ENCODE measurements around the gene ANKLE1. TPM values are rescaled to one million over a fixed set of nuclear protein-coding genes. Genes with fewer than 3 reads are reported as not detected.
A peak's percentile ranks its signal among the peaks of the same experiment; 100 is the strongest.

Gene ANKLE1
- total RNA-seq, 1 experiment from 2014 or later, result 16.5 TPM

DNA sequence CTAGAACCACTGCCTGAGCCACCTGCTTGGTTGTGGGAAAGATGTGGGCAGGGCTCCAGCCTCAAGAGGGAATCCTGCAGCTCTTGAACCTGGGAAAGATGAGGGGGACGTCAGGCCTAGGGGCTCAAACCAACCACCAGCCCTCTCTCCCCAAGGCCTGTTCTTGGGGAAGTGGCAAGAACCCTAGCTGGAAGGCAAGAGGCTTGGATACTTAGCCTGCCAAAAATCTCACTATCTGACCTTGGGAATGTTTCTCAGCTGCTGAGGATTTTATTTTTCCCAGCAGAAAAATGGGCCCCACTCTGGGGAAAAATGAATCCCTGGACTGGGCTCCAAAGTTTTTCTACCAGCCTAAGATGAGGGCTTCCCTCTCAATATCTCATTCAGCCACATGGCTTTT, 21.8 kb upstream of the ANKLE1 start:
- no peaks in the 10 kb centered on the region for H3K79me2 ChIP-seq (ENCODE audit: insufficient read depth, low read length)
- H3K18ac ChIP-seq (ENCODE audit: insufficient read length, low read depth, low read length), result no peak overlapping the region
- no peak overlapping the region for H3T11ph ChIP-seq (ENCODE audit: low read length)
- H3K27me3 Mint-ChIP-seq (ENCODE audit: low read depth), result peaks cover 1% of the 10 kb centered on the region; the same call in 1 of the 2 replicates
- H3K14ac ChIP-seq (ENCODE audit: insufficient read depth, low read length), result no peak overlapping the region
- no peak overlapping the region for H3K56ac ChIP-seq (ENCODE audit: insufficient read length, low read depth, low read length)
- no peaks in the 10 kb centered on the region for H3K23me2 ChIP-seq (ENCODE audit: insufficient read length, low read depth, low read length, poor library complexity, severe bottlenecking)
- peaks cover 4% of the 10 kb centered on the region; the same call in 1 of the 2 replicates for H3K4me1 ChIP-seq (ENCODE audit: insufficient read depth, low read length)
- H2BK20ac ChIP-seq (ENCODE audit: low read depth, low read length, poor library complexity, severe bottlenecking), result no peak overlapping the region
- H2AFZ ChIP-seq (ENCODE audit: low read length), result no peak overlapping the region
- H3K4ac ChIP-seq (ENCODE audit: low read depth, low read length), result no peak overlapping the region
- no peak overlapping the region for H3K27ac ChIP-seq (ENCODE audit: insufficient read length, low read depth, low read length)
- no peaks in the 10 kb centered on the region for H4K20me1 ChIP-seq (ENCODE audit: control insufficient read depth, insufficient read depth, insufficient read length)
- no peak overlapping the region for H4K5ac ChIP-seq (ENCODE audit: insufficient read length, low read depth, low read length)
- H4K91ac ChIP-seq (ENCODE audit: insufficient read length, low read depth, low read length), result no peak overlapping the region
- H3K4me3 Mint-ChIP-seq, result no peak overlapping the region
- no peaks in the 10 kb centered on the region for H3K27me3 ChIP-seq (ENCODE audit: insufficient read depth, low read length)
- peaks cover 0 to 20% (median 0%) of the 10 kb centered on the region in 3 experiments; a peak in 3 of 7 replicates for H3K36me3 Mint-ChIP-seq (ENCODE audit: insufficient read depth in 1 of 3, low read depth in 3 of 3)
- H3K4me1 Mint-ChIP-seq, result peaks cover 11 to 22% of the 10 kb centered on the region in 2 experiments
- no peak overlapping the region for H2BK120ac ChIP-seq (ENCODE audit: low read depth, low read length, poor library complexity, severe bottlenecking)
- no CpG with 5 or more reads among the region's 1 CpG for whole genome bisulfite sequencing (ENCODE audit: extremely low coverage, insufficient read length, low lambda C conversion rate)
- peaks cover 13% of the 10 kb centered on the region for H3K9me3 ChIP-seq (ENCODE audit: control insufficient read depth, low read depth, low read length)
- no peak overlapping the region for H2BK12ac ChIP-seq (ENCODE audit: insufficient read length, low read depth, low read length)
- H3K9me3 Mint-ChIP-seq, result no peaks in the 10 kb centered on the region; a peak in 1 of 5 replicates
- DNase-seq, result no peak
- H2BK15ac ChIP-seq (ENCODE audit: low read depth, low read length), result 0 out of 2 replicates have a peak overlapping the region, but pooled peaks have one; percentile 52
- no peak overlapping the region for H3K23ac ChIP-seq (ENCODE audit: insufficient read length, low read depth, low read length)
- no peak overlapping the region for H3K4me2 ChIP-seq (ENCODE audit: insufficient read depth, insufficient read length, low read length)
- H3K9ac ChIP-seq (ENCODE audit: extremely low read depth, insufficient read length, low read length), result no peak overlapping the region
- H2AK5ac ChIP-seq (ENCODE audit: insufficient read length, low read length), result no peak overlapping the region
- H3K79me1 ChIP-seq (ENCODE audit: insufficient read depth, low read depth, low read length, poor library complexity, severe bottlenecking), result no peaks in the 10 kb centered on the region
- TF ChIP-seq, protein P1, sequence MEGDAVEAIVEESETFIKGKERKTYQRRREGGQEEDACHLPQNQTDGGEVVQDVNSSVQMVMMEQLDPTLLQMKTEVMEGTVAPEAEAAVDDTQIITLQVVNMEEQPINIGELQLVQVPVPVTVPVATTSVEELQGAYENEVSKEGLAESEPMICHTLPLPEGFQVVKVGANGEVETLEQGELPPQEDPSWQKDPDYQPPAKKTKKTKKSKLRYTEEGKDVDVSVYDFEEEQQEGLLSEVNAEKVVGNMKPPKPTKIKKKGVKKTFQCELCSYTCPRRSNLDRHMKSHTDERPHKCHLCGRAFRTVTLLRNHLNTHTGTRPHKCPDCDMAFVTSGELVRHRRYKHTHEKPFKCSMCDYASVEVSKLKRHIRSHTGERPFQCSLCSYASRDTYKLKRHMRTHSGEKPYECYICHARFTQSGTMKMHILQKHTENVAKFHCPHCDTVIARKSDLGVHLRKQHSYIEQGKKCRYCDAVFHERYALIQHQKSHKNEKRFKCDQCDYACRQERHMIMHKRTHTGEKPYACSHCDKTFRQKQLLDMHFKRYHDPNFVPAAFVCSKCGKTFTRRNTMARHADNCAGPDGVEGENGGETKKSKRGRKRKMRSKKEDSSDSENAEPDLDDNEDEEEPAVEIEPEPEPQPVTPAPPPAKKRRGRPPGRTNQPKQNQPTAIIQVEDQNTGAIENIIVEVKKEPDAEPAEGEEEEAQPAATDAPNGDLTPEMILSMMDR (conservative IDR thresholded peaks at IDR 0.05), result no peak
- H4K8ac ChIP-seq (replicated peaks; ENCODE audit: insufficient read length, low read depth, low read length), result no peak overlapping the region
- no peak overlapping the region for H3K27ac Mint-ChIP-seq
- no peak overlapping the region for H2BK5ac ChIP-seq (ENCODE audit: insufficient read length, low read length)

Measured in H9 (cell line).